NCI-H2196 treated with DMSO at 0.1 percent for 48 hours (cell line): ENCODE results near the gene GPR35.

Source experiments
- DNase-seq: peaks from one replicate; lab custom pipeline; 2025; ENCODE audit not compliant: unreplicated experiment; lab: John Stamatoyannopoulos, UW

GPR35 gene

DNA sequence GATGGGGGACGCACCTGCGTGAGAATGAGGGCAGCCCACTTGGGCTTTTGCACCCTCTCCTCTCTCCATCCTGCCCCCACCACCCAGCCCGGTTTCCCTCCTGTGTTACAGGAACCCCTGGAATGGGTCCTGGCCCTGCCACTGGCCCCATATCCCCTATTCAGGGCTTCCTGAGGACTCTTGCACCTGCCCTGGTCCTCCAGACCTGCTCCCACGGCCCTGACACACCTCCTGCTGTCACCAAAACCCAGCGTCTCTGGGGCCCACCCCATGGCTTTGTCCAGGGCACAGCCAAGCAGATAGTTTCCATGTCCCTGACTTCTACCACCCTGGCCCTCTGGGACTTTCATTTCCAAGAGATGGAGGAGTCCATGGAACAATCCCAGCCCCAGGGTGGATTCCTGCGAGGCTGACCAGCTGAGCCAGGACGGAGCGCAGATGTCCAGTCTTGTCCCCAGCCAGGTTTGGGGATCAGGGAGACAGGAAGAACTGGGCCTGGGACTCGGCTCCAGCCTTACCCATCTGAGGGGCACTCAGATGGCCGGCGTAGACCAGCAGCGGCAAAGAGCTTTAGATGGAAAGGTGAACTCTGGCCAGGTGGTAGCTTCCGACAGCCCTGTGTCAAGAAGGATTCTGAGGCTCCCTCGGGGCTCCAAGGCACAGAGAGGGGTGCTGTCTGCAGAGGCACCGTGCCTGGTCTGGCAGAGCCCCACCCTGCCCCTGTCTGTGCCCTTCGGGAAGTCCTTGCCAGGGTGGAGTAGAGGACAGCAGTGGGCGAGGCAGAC lies 12.0 kb downstream of the GPR35 start:
- no peak for DNase-seq

DNA sequence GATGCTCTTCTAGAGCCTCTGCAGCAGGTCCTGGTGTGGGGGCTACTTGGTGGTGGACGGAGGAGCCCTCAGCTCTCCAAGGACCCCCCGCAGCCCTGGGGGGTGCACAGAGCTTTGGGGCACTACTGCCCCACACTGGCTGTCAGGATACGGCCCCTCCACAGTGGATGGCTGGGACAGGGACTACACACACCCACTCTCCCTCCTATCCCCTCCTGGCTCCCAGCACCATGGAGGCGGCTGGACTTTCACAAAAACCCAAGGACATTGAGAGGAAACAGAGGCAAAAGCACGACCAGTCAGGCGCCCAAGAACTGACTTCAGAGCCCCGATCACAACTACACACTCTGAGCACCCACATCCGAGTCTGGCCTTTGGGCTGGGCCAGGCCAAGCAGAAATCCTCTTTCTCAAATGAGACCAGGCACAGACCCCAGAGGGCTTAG lies 12.6 kb downstream of the GPR35 start:
- no peak for DNase-seq

DNA sequence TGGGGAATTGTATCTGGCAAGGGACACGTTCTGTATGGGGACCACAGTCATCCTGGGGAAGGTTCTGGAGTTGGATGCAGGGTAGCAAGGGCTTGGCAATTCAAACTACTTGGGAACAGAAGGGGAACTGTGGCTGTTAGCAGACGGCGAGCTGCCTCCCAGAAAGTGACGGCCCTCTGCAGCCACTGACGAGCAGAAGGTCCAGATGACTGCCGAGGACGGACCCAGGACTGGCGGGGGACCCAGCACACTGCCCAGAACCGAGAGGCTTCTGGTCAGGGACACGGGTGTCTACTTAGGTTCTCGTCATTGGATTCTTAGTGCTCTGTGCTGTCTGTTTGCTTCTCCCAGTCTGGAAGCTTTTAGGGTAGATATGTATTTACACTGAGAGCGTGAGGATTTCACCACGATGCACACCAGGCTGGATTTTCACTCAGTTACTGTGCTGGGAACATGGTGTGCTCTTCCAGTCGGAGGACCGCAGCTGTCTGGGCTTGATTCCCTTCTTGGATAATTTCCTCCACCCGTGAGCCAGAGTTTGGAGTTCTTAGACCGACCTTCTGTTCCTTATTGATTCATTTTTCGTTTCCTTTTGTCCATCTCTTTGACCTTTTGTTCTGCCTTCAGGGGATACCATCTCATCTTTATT lies 13.4 kb downstream of the GPR35 start:
- no peak for DNase-seq

DNA sequence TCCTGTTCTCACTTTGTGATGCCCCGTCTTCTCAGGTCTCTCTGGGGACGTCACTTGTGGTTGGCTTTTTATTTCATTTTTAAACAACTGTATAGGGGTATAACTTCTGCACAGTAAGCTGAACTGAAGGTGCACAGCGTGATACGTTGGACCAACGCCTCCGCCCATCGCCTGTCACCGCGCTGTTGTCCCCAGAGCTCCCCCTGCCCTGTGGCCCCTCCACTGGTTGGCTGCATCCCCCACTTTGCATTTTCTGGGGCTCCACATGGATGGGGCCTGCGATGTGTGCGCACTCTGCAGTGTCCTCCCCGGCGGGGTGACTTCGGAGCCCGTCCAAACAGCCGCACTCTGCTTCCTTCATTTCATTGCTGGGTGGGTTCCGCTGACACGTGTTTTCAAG lies 14.3 kb downstream of the GPR35 start:
- DNase-seq, result no peak

DNA sequence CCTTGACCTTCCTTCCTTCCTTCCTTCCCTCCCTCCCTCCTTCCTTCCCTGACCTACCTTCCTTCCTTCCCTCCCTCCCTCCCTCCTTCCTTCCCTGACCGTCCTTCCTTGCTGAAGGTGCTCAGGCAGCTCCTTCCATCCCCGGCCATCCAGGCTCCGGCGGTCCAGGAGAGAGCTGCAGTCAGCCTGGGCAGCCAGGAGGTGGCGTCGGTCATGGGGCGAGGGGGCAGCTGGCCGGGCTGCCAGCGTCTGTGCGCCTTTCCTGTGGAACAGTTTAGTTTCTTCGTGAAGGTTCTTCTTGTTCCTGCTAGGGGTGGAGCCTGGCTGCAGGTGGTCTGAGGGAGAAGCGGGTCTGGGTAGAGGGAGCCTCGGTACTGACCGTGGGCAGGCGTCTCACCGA lies 15.7 kb downstream of the GPR35 start:
- DNase-seq, result no peak

DNA sequence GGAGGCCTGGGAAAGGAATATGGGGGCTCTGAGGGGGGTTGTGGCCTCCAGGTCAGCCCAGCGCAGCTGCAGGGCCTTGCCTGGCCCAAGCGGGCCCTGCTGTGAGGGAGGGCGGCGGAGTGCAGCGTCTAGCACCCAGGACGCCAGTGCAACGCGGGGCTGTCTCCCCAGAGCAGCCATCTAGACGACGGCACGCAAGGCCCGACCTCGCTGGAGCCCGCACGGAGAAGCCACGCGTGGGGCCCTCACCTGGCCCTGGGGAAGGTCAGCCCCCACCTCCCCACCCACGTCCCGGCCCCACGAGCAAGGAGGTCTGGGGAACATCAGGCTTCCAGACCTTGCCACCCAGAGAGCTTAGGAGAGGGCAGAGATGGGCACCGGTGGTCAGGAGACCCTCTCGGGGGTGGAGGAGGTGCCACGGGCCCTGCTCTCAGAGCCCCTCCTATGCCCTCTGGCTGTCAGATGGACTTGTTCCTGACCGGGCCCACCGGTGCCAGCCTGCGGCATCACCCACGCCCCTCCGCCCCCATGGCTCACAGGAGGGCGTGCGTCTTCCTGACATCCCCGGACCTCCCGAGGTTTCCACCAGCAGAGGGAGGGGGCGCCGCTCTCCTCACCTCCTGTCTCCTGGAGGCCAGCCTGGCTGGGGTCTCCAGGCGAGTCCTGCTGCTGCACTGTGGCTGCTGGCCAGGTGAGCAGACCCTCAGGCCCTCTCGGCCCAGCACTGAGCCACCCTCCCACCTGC lies 17.0 kb downstream of the GPR35 start:
- DNase-seq, result no peak

DNA sequence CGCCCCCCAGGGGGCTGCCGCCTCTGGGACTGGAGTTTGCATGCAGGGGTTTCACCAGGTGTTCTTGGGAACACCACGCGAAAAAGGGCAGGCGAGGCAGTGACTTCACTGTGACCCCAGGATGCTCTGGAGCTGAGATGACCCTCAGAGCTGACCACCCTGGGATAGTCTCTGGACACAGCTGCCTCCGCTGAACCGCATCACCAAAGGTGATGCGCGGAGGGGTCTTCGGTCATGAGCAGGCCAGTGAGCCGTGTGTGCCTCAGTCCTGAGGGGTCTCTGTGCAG lies 17.5 kb downstream of the GPR35 start:
- DNase-seq, result no peak

DNA sequence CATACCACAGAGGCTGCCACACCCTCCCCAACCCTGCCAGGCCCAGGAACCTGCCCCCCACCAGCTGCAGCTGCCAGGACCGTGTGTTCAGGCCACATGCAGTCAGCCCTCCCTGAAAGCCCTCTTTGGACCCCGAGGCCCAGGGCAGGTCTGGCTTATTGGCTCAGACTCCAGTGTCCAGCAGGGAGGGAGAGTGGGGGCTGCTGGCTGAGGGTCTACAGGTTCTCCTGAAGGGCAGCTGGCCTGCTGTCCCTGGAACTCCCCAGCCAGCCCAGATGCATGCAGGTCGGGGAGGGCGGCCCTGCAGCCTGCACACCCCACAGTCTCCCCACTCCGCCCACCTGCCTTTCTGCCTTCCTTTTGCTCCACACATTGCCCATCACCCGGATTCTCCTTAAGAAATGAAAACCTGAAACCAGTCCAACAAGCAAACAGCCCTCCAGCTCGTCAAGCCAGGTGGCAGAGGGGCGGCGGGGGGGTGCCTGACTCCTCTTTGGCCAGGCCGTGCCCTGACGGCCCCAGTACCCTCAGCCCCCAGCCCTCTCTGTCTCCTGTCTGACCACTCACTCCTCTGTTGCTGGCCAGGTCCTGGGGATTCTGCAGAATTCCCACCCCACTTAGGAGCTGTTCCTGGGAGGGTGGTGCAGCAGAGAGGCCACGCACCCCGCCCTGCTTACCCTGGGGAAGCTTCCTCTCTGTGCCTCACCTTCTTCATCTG lies 18.0 kb downstream of the GPR35 start:
- DNase-seq, result no peak

DNA sequence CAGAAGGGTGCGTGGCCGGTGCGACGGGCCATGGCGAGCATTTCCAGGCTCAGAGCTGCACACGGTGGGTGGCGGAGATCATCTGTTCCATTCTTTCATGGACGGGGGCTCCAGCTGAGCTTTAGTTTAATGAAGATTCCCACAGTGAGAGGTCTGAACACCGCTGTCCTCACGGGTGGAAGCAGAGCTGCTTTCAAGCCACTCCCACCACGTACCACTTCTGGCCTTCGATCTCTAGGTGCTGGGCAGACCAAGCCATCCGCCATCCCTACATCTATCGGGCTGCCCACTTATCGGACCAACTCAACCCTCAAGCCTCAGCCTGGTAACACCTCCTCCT lies 18.5 kb downstream of the GPR35 start:
- DNase-seq, result no peak

DNA sequence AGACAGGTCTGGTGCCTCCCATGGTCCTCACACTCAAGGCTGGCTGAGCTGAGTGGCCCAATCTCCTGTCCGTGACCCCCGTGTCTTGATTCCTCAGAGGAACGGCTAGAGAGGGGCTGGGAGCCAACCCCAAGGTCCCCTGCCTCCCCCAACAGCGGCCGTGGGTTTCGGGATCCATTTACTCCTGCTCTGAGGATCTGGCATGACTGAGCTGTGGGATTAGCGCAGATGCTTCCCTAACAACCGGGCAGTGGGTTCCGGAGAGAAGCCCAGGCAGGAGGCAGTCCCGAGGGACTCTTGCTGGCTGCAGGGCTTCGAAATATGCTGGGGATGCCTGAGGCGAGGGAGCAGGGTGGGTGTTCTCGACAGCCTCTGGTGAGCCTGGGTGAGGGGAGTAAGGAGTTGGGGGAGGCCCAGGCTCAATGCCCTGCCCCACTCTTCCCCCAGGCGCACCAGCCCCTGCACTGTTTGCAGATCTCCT lies 18.9 kb downstream of the GPR35 start:
- DNase-seq, result no peak

DNA sequence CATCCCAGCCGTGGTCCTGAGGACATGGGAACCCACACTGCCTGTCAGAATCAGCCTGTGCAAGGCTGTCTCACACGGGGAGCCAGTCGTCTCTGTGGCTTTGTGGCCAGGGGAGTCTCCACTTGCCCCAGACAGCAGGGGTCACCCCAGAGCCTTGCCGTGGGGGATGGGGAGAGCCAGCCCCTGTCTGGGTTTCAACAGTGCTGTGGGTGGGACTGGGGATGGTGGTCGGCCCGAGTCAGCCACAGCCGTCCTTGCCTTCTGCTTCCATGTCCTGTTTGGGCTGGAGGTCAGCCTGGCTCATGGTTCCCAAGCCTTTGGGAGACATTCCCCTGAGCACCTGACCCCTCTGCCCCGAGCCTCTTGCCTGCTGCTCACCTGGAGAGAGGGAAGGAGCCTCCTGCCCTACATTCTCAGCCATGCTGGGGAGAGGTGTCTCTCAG lies 19.6 kb downstream of the GPR35 start:
- no peak for DNase-seq

DNA sequence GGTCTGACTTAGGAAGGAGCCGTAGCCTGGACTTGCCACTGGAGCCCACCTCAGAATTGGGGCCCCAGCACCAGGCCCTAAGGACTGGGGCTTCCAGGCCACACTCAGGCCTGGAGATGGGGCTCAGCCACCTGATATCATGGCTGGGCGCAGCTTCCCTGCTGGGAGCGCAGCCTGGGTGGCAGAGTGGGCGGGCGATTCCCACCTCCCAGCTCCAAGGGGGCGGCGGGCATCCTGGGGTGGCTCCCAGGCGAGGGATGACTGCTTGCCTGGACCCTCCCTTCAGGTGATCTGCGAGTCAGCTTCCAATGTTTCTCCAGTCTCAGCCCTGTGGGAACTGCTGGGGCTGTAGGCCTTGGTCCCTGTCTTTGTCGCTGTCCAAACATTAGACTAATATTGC lies 20.1 kb downstream of the GPR35 start:
- no peak for DNase-seq

DNA sequence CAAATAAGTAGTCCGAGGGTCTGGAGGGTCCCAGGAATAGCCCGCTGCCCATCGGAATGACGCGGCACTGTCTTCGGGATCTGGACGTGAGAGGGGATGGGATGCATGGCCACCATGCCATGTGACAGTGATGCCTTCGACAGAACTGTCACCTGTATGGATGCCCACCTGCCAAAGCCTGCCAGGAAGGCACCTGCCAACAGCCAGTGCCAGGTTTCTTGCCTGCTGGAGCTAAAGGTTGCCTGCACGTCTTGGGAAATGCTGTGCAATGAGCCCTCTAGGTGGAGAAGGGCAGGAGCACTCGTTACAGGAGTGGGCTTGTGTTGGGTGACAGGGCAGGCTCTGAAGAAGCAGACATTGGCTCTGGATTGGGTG lies 20.5 kb downstream of the GPR35 start:
- no peak for DNase-seq

DNA sequence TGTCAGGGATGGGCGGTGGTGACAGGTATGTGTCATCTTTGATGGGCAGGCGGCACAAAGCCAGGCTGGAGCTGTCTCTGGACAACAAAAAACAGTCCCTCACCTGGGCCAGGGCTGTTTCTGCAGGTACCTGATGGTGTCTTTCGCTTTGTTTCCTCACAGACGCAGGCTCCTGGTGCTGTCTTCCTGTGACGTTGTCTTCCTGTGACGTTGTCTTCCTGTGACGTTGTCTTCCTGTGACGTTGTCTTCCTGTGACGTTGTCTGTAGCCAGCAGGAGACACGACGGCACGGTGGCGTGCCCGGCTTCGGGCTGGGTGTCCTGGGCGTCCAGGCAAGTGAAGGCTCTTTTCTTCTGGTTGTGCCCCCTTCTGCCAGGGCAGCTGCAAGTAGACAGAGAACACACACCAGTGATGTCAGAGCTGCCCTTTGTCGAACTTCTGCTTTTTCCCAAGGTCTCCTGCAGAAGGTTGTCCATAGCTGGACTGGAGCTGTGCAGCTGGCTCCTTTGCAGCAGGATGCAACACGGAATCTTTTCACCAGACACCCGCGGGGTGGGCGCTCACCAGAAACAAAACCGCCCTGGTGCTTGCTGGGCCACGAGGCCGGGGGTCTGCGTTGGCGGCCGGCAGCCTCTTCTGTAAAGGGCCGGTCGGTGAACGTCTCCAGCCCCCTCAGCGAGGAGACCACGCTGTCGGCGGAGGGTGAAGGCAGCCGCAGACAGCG lies 21.1 kb downstream of the GPR35 start:
- no peak for DNase-seq

DNA sequence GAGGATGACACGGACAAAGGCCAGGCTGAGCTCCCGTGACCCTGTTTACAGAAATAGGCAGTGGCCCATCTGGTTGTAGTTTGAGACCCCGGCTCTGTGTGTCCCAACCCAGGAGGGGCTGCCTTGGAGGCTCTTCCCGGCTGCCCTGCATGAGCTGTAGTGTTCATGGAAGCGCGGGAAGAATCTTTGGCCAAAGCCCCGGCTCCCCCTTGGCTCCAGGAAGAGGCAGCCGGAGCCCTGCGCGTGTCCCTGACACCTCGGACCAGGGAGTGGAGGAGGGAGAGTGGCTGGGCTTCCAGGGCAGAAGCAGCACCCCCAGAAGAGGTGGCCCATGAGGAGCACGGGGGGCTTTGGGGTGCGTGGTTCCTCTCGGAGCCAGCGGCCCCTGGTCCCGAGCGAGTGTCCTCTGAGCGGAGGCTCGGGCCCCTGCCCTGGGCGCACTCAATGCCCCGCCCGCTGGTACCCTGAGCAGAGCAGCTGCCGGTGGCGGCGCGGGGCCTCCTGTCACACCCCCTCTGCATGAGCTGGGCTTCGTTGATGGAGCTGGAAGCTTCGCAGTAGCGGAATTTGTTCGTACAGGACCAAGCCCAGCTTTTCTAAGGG lies 21.7 kb downstream of the GPR35 start:
- no peak for DNase-seq

DNA sequence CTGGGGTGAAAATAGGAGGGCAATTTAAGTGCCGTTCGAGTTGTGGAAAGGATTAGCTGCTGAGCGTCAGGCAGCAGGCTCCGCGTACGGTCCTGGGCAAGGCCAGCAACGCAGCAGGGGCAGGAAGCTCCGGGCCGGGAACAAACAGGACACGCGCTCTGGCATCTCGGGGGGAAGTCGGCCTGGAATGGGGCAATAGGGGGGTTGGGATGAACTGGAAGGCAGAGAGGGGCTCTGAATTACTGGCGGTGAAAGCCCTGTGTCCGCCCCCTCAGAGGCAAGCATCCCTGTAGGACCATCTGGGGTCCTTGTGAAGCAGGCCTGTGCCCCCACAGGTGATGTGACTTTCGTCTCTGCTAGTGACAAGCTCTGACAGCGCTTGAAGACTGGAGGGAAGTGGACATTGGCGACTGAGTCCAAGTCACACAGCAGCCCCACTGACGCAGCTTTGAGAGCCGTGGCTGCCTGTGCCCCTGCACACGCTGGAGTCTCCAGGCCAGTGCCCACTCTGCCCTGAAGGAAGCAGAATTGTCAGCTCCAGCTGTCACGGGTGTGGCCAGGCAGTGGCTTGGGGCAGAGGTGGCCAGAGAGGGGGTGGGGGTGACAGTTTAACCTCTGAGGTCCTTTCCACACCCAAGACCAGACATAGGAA lies 22.3 kb downstream of the GPR35 start:
- no peak for DNase-seq

DNA sequence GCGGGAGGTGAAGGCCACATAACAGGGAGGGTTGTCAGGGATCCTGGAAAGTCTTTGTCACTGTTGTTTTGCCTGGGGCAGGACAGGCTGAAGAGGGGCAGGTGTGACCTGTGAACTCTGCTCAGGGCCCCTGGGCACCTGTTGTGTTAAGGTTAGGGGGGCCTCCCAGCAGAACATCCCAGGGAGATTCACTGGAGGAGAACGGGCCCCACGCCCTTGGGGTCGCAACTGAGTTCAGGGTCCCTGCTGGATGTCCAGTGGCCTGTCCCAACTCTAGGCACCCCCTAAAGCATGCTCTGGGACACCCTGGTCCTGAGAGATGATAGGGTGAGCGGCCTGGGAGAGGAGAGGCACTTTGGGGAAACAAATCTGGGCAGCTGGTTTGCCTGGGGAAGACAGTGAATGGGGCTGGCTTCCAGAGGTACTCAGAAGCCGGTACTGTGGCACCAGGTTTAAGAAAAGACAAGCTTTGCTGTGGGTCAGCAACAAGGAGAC lies 22.9 kb downstream of the GPR35 start:
- DNase-seq, result no peak

DNA sequence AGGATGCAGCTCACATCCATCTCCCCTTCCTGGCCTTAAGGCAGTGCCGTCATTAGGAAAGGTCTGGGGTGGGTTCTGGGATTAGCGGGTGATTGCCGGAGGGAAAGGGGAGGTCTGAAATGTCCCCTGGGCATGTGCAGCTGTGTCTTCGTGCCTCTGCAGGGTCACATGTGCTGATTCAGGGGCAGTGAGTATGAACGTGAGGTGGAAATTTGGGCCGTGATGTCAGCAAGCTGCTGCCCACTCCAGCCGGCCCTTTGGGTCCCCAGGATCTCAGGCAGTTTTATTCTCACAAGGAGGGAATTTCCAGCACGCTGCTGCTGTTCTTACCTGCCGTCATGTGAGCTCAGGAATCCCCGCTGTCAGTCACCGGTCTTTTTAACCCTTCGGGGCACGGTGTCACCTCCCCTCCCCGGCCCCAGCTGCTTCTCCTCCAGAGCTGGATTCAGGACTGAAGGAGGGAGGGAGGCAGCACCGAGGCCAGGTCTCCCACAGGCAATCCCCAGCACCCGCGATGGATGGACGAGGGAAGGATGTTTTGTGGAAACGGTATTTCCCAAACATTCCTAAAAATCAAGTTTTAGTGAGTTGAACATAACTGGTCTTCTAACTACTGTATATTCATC lies 23.5 kb downstream of the GPR35 start:
- no peak for DNase-seq

DNA sequence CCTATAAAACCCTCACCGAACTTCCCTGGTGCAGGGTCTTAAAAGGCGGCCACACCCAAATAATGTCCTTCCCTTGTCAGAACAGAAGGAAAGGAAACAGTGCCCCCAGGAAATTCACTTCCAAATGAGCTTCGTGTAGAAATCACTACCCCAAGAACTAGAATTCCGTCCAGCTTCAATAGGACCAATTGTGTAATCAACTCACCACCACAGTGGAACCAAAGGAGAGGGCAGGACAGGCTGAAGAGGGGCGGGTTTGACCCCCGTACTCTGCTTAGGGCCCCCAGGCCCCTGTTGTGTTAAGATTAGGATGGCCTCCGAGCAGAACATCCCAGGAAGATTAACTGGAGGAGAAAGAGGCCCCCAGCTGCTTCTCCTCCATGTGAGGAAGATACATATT lies 24.1 kb downstream of the GPR35 start:
- no peak for DNase-seq
